Astrocyte of the spinal cord (primary cell): ENCODE results near the gene PNLDC1.

Experiments used
- DNase-seq: peaks from one replicate; pipeline ENCODE4 v3.0.0; 2011; ENCODE audit warnings: low read depth, low spot score
- H3K4me3 ChIP-seq: 2 replicates; pipeline ENCODE4 v1.5.1; 2011; ENCODE audit warnings: low read depth, mild to moderate bottlenecking, low read length, moderate library complexity
- in situ Hi-C: cut with HindIII; loops from 2 replicates; pipeline ENCODE4 v1.10.0; 2017; ENCODE audit warnings: low sequenced_read_pairs
- TF ChIP-seq, protein P1 (sequence below): IDR thresholded peaks from 2 replicates; pipeline ENCODE4 v1.5.1; 2012; ENCODE audit warnings: low read depth, mild to moderate bottlenecking, low read length, inconsistent platforms

Gene PNLDC1

DNA sequence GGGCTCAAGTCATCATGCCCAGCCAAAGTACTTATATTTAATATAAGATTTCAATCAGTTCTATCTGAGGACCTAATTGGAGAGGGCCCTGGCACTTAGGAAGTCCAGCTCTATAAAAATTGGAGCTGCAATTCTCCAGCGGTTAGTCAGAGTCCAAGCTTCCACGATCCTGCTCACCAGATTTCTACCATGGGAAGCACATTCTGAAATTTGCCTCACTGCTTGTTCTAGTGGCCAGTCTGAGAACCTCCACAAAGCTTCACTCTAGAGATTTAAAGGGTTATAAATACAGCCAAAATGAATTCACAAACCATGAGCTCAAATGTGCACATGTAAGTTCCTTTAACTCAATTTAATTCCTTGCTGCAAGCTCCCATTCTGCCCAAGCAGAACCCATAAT is 33.5 kb downstream of the PNLDC1 start:
- TF ChIP-seq, protein P1, sequence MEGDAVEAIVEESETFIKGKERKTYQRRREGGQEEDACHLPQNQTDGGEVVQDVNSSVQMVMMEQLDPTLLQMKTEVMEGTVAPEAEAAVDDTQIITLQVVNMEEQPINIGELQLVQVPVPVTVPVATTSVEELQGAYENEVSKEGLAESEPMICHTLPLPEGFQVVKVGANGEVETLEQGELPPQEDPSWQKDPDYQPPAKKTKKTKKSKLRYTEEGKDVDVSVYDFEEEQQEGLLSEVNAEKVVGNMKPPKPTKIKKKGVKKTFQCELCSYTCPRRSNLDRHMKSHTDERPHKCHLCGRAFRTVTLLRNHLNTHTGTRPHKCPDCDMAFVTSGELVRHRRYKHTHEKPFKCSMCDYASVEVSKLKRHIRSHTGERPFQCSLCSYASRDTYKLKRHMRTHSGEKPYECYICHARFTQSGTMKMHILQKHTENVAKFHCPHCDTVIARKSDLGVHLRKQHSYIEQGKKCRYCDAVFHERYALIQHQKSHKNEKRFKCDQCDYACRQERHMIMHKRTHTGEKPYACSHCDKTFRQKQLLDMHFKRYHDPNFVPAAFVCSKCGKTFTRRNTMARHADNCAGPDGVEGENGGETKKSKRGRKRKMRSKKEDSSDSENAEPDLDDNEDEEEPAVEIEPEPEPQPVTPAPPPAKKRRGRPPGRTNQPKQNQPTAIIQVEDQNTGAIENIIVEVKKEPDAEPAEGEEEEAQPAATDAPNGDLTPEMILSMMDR = no peak
- in situ Hi-C loops = no loop called here
- no peak overlapping the region for H3K4me3 ChIP-seq
- no peak for DNase-seq

GRCh38 chr6:159833997-159834603 is 34.0 kb downstream of the PNLDC1 start:
- DNase-seq = no peak
- in situ Hi-C loops = no loop called here
- TF ChIP-seq, protein P1 = no peak
- no peak overlapping the region for H3K4me3 ChIP-seq

GRCh38 chr6:159836718-159837490 is 36.8 kb downstream of the PNLDC1 start:
- no peak for DNase-seq
- TF ChIP-seq, protein P1 = no peak
- no peak overlapping the region for H3K4me3 ChIP-seq
- in situ Hi-C loops = no loop called here

DNA sequence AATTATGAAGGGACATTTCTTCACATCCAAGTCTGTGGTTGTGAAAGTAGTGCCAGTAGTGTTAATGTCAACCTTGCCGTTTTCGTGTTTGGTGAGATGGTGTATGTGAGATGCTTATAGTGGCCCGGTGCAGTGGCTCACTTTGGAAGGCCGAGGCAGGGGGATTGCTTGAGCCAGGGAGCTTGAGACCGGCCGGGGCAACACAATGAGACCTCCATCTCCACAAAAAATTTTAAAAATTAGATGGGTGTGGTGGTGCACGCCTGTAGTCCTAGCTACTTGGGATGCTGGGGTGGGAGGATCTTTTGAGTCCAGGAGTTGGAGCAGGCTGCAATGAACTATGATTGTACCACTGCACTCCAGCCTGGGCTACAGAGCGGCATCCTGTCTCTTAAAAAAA is 37.4 kb downstream of the PNLDC1 start:
- no peak overlapping the region for H3K4me3 ChIP-seq
- TF ChIP-seq, protein P1 = no peak
- in situ Hi-C loops = no loop called here
- DNase-seq = no peak

DNA sequence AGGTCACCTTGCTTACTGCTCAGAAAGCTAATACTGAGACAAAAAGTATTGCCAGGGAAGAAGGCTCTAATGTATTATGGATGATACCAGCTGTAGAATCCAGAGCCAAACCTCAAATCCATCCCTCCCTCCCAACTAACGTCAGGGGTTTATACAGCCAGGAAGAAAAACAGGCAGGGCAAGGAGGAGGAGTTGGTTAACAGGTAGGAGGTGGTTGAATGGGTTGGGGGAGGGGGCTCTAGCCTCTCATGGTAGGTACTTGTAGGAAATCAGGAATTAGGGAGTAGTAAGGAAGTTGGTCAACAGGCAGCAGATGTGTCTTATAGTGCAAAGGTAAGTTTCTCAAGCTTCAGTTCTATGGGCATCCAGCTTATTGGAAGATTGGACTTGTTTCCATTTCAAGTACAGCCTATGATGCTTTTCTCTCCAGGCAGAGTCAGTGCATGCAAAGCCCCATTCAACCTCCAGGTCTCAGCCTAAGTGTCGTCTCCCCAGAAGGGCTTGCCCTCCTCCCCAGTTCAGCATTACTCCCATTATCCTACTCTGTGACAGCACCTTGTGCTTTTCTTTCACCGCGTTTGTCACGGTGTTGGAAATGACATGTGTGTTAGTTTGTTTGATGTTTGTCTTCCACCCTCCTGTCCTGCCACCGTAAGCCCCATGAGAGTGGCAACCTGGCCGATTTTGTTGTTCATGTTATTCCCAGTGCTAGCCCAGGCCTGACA is 38.1 kb downstream of the PNLDC1 start:
- TF ChIP-seq, protein P1 = no peak
- DNase-seq = no peak
- in situ Hi-C loops = no loop called here
- no peak overlapping the region for H3K4me3 ChIP-seq

GRCh38 chr6:159842035-159842434 is 42.0 kb downstream of the PNLDC1 start:
- H3K4me3 ChIP-seq = no peak overlapping the region
- TF ChIP-seq, protein P1 = peak; percentile 38
- in situ Hi-C loops = no loop called here
- no peak for DNase-seq
